Fibroblast of skin of left quadriceps (primary cell): ENCODE data around the gene DNAH9.

Experiments used
- DNase-seq, 2 experiments: peaks; one replicate each; pipeline ENCODE4 v3.0.0-alpha.2; 2013; ENCODE audit warnings: low read depth in 2 of 2

The DNAH9 gene

GRCh38 chr17:11744696-11745095 lies 146.4 kb downstream of the DNAH9 start:
- DNase-seq: no peak

GRCh38 chr17:11747441-11747840 lies 149.2 kb downstream of the DNAH9 start:
- no peak for DNase-seq

GRCh38 chr17:11757815-11758214 lies 159.5 kb downstream of the DNAH9 start:
- no peak for DNase-seq

- no peak for DNase-seq
Observed at GRCh38 chr17:11768106-11768505, 169.8 kb downstream of the DNAH9 start.

GRCh38 chr17:11768981-11769380 lies 170.7 kb downstream of the DNAH9 start:
- no peak for DNase-seq

GRCh38 chr17:11772031-11772430 lies 173.8 kb downstream of the DNAH9 start:
- DNase-seq: no peak

GRCh38 chr17:11779892-11780291 lies 181.6 kb downstream of the DNAH9 start:
- DNase-seq: no peak

- DNase-seq: no peak
Observed at GRCh38 chr17:11780621-11781020, 182.4 kb downstream of the DNAH9 start.

- no peak for DNase-seq
Observed at GRCh38 chr17:11786711-11787438, 188.6 kb downstream of the DNAH9 start.

GRCh38 chr17:11795906-11796305 lies 197.6 kb downstream of the DNAH9 start:
- no peak for DNase-seq

GRCh38 chr17:11797803-11798202 lies 199.5 kb downstream of the DNAH9 start:
- no peak for DNase-seq

GRCh38 chr17:11803231-11803969 lies 205.1 kb downstream of the DNAH9 start:
- no peak for DNase-seq

GRCh38 chr17:11805138-11805537 lies 206.9 kb downstream of the DNAH9 start:
- DNase-seq: no peak

GRCh38 chr17:11805952-11806351 lies 207.7 kb downstream of the DNAH9 start:
- DNase-seq: no peak

GRCh38 chr17:11807606-11808005 lies 209.3 kb downstream of the DNAH9 start:
- no peak for DNase-seq

- DNase-seq: no peak
Observed at GRCh38 chr17:11813278-11813677, 215.0 kb downstream of the DNAH9 start.

- no peak for DNase-seq
Observed at GRCh38 chr17:11813871-11814270, 215.6 kb downstream of the DNAH9 start.

- DNase-seq: no peak
Observed at GRCh38 chr17:11814655-11815262, 216.5 kb downstream of the DNAH9 start.

GRCh38 chr17:11816409-11816808 lies 218.1 kb downstream of the DNAH9 start:
- no peak for DNase-seq

- DNase-seq: no peak
Observed at GRCh38 chr17:11823862-11824261, 225.6 kb downstream of the DNAH9 start.

- no peak for DNase-seq
Observed at GRCh38 chr17:11825572-11826209, 227.4 kb downstream of the DNAH9 start.

- DNase-seq: no peak
Observed at GRCh38 chr17:11832401-11833137, 234.3 kb downstream of the DNAH9 start.
